GM06990 (cell line): ENCODE data around the gene FRY.

Experiments
- DNase-seq: peaks from one replicate; pipeline ENCODE4 v3.0.0-alpha.2; 2011; ENCODE audit not compliant: insufficient read length; ENCODE audit errors: extremely low read depth
- H3K27me3 ChIP-seq: replicated peaks from 2 replicates; pipeline ENCODE4 v1.6.0; 2011; ENCODE audit warnings: low read length; ENCODE audit not compliant: control insufficient read depth, insufficient read depth
- H3K36me3 ChIP-seq: 2 replicates; pipeline ENCODE4 v1.5.1; 2011; ENCODE audit warnings: low read length; ENCODE audit not compliant: control insufficient read depth, insufficient read depth
- H3K4me3 ChIP-seq: replicated peaks from 2 replicates; pipeline ENCODE4 v1.5.1; 2011; ENCODE audit warnings: low read depth, mild to moderate bottlenecking, control low read depth, low read length
- TF ChIP-seq, protein P1 (sequence below): IDR thresholded peaks from 2 replicates; pipeline ENCODE4 v1.5.1; 2011; ENCODE audit warnings: low read length, control low read depth, mild to moderate bottlenecking, inconsistent platforms; ENCODE audit not compliant: insufficient read depth, poor library complexity, severe bottlenecking

FRY gene

DNA sequence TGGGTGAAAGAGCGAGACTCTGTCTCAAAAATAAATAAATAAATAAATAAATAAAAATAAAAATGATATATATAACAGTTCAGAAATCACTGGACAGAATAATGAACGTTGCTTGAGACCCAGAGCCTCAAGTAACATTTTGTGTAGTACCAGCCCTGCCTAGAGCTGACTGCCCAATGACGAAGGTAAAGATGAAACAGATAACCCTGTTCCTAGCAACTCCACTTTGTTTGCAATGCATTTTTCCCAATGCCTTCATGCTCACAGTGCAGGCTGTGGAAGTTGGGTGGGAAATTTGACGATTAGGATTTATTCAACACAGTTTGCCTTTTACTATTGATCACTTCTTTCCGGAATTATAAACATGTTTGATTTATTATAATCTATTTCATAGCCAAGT is 22.2 kb upstream of the FRY start:
- TF ChIP-seq, protein P1, sequence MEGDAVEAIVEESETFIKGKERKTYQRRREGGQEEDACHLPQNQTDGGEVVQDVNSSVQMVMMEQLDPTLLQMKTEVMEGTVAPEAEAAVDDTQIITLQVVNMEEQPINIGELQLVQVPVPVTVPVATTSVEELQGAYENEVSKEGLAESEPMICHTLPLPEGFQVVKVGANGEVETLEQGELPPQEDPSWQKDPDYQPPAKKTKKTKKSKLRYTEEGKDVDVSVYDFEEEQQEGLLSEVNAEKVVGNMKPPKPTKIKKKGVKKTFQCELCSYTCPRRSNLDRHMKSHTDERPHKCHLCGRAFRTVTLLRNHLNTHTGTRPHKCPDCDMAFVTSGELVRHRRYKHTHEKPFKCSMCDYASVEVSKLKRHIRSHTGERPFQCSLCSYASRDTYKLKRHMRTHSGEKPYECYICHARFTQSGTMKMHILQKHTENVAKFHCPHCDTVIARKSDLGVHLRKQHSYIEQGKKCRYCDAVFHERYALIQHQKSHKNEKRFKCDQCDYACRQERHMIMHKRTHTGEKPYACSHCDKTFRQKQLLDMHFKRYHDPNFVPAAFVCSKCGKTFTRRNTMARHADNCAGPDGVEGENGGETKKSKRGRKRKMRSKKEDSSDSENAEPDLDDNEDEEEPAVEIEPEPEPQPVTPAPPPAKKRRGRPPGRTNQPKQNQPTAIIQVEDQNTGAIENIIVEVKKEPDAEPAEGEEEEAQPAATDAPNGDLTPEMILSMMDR = no peak

DNA sequence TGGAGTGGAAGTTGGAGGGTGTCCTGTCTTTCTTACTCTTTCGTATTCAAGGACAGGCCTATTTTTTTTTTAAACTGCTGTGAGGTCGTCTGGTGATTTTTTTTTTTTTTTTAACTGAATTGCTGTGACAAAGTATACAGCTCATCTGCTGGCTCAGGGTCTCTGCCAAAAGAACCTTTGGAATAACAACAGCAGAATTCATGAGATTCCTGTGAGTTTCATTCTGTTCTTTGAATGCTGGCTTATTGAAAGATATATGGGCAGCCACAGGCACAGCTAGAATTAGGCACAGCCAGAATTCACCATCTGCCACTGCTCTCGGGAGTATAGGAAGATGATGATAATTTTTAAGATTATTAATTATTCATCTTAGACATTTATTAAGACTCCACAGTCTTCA is 21.4 kb upstream of the FRY start:
- Histone ChIP-seq H3K4me3 (no peak overlapping the region), H3K27me3 (no peaks in the 10 kb centered on the region), H3K36me3 (no peaks in the 10 kb centered on the region)
- TF ChIP-seq, protein P1 = no peak
- no peak for DNase-seq

More for the DNA sequence above, 22.2 kb upstream of the FRY start:
- no peaks in the 10 kb centered on the region for H3K27me3 ChIP-seq
- DNase-seq = no peak
- no peaks in the 10 kb centered on the region for H3K36me3 ChIP-seq
- H3K4me3 ChIP-seq = no peak overlapping the region

DNA sequence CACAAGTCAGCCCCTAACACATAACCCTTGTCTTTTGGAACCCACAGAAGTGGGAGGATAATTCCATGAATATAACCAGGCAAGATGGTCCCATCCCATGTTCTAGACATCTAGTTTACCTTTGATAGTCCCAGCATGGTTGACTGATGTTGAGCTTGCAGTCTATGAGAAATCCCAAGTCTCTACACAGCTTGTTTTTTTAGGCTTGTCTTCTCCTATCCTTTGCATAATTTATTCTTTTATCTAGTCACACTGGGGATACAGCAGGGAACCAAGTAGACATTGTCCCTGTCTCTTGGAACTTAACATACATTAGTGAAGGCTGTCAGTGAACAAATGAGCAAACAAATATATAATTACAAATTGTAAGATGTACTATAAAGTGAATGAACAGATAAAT is 19.6 kb upstream of the FRY start:
- no peaks in the 10 kb centered on the region for H3K36me3 ChIP-seq
- H3K4me3 ChIP-seq = no peak overlapping the region
- no peaks in the 10 kb centered on the region for H3K27me3 ChIP-seq
- TF ChIP-seq, protein P1 = no peak
- no peak for DNase-seq

DNA sequence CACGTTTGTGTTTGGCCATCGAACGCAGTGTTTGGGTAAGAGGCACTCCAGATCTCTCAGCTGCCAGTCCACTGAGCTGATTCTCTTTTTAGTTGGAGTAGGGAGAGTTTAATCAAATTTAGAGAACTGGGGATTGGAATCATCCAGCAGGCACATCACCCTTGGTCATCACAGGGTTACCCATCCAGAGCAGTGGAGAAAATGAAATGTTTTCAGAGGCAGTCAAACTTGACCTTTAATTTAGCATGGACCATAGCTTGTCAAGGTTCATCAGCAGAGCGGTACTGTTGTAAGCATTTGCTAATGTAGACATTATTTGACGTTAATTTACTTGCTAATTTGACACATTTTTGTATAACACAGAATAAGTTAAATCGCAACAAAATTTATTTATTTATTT is 18.4 kb upstream of the FRY start:
- Histone ChIP-seq H3K4me3 (no peak overlapping the region), H3K36me3 (no peaks in the 10 kb centered on the region), H3K27me3 (no peaks in the 10 kb centered on the region)
- TF ChIP-seq, protein P1 = no peak
- no peak for DNase-seq

DNA sequence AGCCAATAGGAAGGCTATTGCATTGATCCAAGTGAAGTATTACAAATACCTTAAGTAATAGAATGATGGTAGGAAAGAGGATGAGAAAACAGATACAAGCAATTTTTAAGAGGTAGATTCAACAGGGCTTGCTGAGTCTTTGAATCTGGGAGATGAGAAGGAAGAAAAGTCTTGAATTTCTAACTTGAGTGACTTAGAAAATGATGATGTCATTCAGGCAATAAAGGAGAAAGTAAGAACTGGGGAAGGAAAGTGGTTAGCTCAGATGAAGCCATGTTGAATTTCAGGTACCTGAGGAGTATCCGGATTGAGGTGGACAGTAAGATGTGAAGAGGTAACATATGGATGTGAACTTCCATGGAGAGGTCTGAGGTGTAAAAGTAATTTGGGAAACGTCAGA is 15.5 kb upstream of the FRY start:
- TF ChIP-seq, protein P1 = no peak
- Histone ChIP-seq H3K4me3 (no peak overlapping the region), H3K36me3 (no peaks in the 10 kb centered on the region), H3K27me3 (no peaks in the 10 kb centered on the region)
- no peak for DNase-seq

DNA sequence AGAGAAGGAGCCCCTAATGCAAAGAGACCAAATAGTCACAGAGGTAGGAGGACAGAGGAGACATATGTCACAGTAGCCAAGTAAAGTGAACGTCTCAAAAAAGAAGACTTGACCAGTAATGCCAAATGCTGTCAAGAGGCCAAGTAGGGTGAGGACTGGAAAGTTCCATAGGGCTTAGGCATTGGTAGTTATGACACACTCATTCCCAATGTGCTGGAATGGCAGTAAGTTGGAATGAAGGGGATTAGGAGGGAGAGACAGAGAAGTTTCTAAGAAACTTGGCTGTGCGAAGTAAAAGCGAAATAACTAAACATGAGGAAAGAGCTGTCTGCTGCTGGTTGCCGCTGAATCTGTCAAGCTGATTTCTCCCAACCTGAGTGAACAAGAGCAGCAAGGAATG is 14.9 kb upstream of the FRY start:
- Histone ChIP-seq H3K4me3 (no peak overlapping the region), H3K36me3 (no peaks in the 10 kb centered on the region), H3K27me3 (no peaks in the 10 kb centered on the region)
- no peak for DNase-seq
- TF ChIP-seq, protein P1 = no peak
